ENCODE results near the gene DCLK3. TPM values are rescaled to one million over a fixed set of nuclear protein-coding genes. Genes with fewer than 3 reads are reported as not detected.

DCLK3 gene
- total and polyA plus RNA-seq, 2 donors (not counting 1 experiment from before 2014, with no cell fraction given) = not detected

GRCh38 chr3:36710606-36711005, 53.7 kb downstream of the DCLK3 start:
- Histone ChIP-seq H3K27me3 (ENCODE audit: control insufficient read depth, insufficient read depth, low read length) (no peaks in the 10 kb centered on the region), H3K27ac (ENCODE audit: insufficient read depth, low read length) (no peak overlapping the region), H3K4me1 (ENCODE audit: control insufficient read depth, extremely low read depth, insufficient read depth, low read length) (no peaks in the 10 kb centered on the region), H3K36me3 (ENCODE audit: control insufficient read depth, insufficient read depth, low read length) (no peaks in the 10 kb centered on the region), H2AFZ (ENCODE audit: low read length) (no peak overlapping the region), H3K9me3 (ENCODE audit: control insufficient read depth, insufficient read depth, low read depth, low read length) (no peaks in the 10 kb centered on the region), H3K79me2 (ENCODE audit: control insufficient read depth, insufficient read depth, low read length) (no peaks in the 10 kb centered on the region), H3K4me2 (ENCODE audit: extremely low read depth, insufficient read depth, low read length) (no peak overlapping the region), H3K4me3 (replicated peaks in 1 of 4; ENCODE audit: control extremely low read depth in 1 of 4, insufficient read depth in 1 of 4, low read depth in 3 of 4, low read length in 4 of 4) (no peak overlapping the region), H4K20me1 (ENCODE audit: control insufficient read depth, extremely low read depth, insufficient read depth, low read length) (no peaks in the 10 kb centered on the region), H3K9ac (ENCODE audit: insufficient read depth, low read length) (no peak overlapping the region)
- DNase-seq (ENCODE audit: low read depth in 2 of 2) = no peak
- TF ChIP-seq EZH2 (IDR thresholded peaks at IDR 0.05; ENCODE audit: low read length, missing control alignments) (no peak), CTCF (conservative IDR thresholded peaks at IDR 0.05 in 1 of 2, IDR thresholded peaks at IDR 0.05 in 1 of 2; ENCODE audit: low read depth in 1 of 2, low read length in 2 of 2) (no peak)

GRCh38 chr3:36709826-36710365, 54.5 kb downstream of the DCLK3 start:
- H3K36me3 ChIP-seq (ENCODE audit: control insufficient read depth, insufficient read depth, low read length) = no peaks in the 10 kb centered on the region
- no peak overlapping the region for H3K4me3 ChIP-seq (replicated peaks in 1 of 4; ENCODE audit: control extremely low read depth in 1 of 4, insufficient read depth in 1 of 4, low read depth in 3 of 4, low read length in 4 of 4)
- H3K4me1 ChIP-seq (ENCODE audit: control insufficient read depth, extremely low read depth, insufficient read depth, low read length) = no peaks in the 10 kb centered on the region
- H3K9me3 ChIP-seq (ENCODE audit: control insufficient read depth, insufficient read depth, low read depth, low read length) = no peaks in the 10 kb centered on the region
- H3K9ac ChIP-seq (ENCODE audit: insufficient read depth, low read length) = no peak overlapping the region
- no peaks in the 10 kb centered on the region for H4K20me1 ChIP-seq (ENCODE audit: control insufficient read depth, extremely low read depth, insufficient read depth, low read length)
- H3K79me2 ChIP-seq (ENCODE audit: control insufficient read depth, insufficient read depth, low read length) = no peaks in the 10 kb centered on the region
- no peak overlapping the region for H2AFZ ChIP-seq (ENCODE audit: low read length)
- H3K27ac ChIP-seq (ENCODE audit: insufficient read depth, low read length) = no peak overlapping the region
- H3K27me3 ChIP-seq (ENCODE audit: control insufficient read depth, insufficient read depth, low read length) = no peaks in the 10 kb centered on the region
- TF ChIP-seq EZH2 (IDR thresholded peaks at IDR 0.05; ENCODE audit: low read length, missing control alignments) (no peak), CTCF (conservative IDR thresholded peaks at IDR 0.05 in 1 of 2, IDR thresholded peaks at IDR 0.05 in 1 of 2; ENCODE audit: low read depth in 1 of 2, low read length in 2 of 2) (no peak)
- DNase-seq (ENCODE audit: low read depth in 2 of 2) = no peak
- no peak overlapping the region for H3K4me2 ChIP-seq (ENCODE audit: extremely low read depth, insufficient read depth, low read length)

GRCh38 chr3:36709281-36709680, 55.1 kb downstream of the DCLK3 start:
- H2AFZ ChIP-seq (ENCODE audit: low read length) = no peak overlapping the region
- TF ChIP-seq CTCF (conservative IDR thresholded peaks at IDR 0.05 in 1 of 2, IDR thresholded peaks at IDR 0.05 in 1 of 2; ENCODE audit: low read depth in 1 of 2, low read length in 2 of 2) = no peak
- TF ChIP-seq EZH2 (IDR thresholded peaks at IDR 0.05; ENCODE audit: low read length, missing control alignments) = no peak

More at GRCh38 chr3:36709281-36709680, 55.1 kb downstream of the DCLK3 start:
- no peak overlapping the region for H3K27ac ChIP-seq (ENCODE audit: insufficient read depth, low read length)
- no peak for DNase-seq (ENCODE audit: low read depth in 2 of 2)
- H3K36me3 ChIP-seq (ENCODE audit: control insufficient read depth, insufficient read depth, low read length) = no peaks in the 10 kb centered on the region
- H3K9me3 ChIP-seq (ENCODE audit: control insufficient read depth, insufficient read depth, low read depth, low read length) = no peaks in the 10 kb centered on the region
- no peak overlapping the region for H3K9ac ChIP-seq (ENCODE audit: insufficient read depth, low read length)
- H3K4me1 ChIP-seq (ENCODE audit: control insufficient read depth, extremely low read depth, insufficient read depth, low read length) = no peaks in the 10 kb centered on the region
- no peaks in the 10 kb centered on the region for H4K20me1 ChIP-seq (ENCODE audit: control insufficient read depth, extremely low read depth, insufficient read depth, low read length)
- H3K27me3 ChIP-seq (ENCODE audit: control insufficient read depth, insufficient read depth, low read length) = no peaks in the 10 kb centered on the region
- H3K4me3 ChIP-seq (replicated peaks in 1 of 4; ENCODE audit: control extremely low read depth in 1 of 4, insufficient read depth in 1 of 4, low read depth in 3 of 4, low read length in 4 of 4) = no peak overlapping the region
- H3K79me2 ChIP-seq (ENCODE audit: control insufficient read depth, insufficient read depth, low read length) = no peaks in the 10 kb centered on the region
- no peak overlapping the region for H3K4me2 ChIP-seq (ENCODE audit: extremely low read depth, insufficient read depth, low read length)

All from fibroblast of lung (primary cell).